Liver (tissue), 3 donors: ENCODE data around the gene NOD1.

Source experiments
- CTCF ChIP-seq: fragments of 150-350 bp; IDR thresholded peaks from 2 replicates; pipeline ENCODE4 v1.5.1; 2017; ENCODE audit warnings: improper control_type of control experiment, low read depth, low read length; ENCODE audit not compliant: missing input control
- JUND ChIP-seq, 2 donors: IDR thresholded peaks; 2 replicates each; pipeline ENCODE4 v1.6.1; 2016; ENCODE audit warnings: antibody characterized with exemption in 2 of 2
- RAD21 ChIP-seq, 2 donors: IDR thresholded peaks; 2 replicates each; pipeline ENCODE4 v1.6.1; 2016; ENCODE audit warnings: antibody characterized with exemption in 2 of 2, mild to moderate bottlenecking in 2 of 2
- SP1 ChIP-seq: IDR thresholded peaks from 2 replicates; pipeline ENCODE4 v1.6.1; 2018; ENCODE audit warnings: antibody characterized with exemption, mild to moderate bottlenecking
- TAF1 ChIP-seq: conservative IDR thresholded peaks from 2 replicates; pipeline ENCODE4 v1.6.1; 2016; ENCODE audit warnings: antibody characterized with exemption, mild to moderate bottlenecking
- TF ChIP-seq, protein P1 (sequence below): IDR thresholded peaks from 2 replicates; pipeline ENCODE4 v1.6.1; 2016; ENCODE audit warnings: antibody characterized with exemption
- TF ChIP-seq, protein P2 (sequence below): IDR thresholded peaks from 2 replicates; pipeline ENCODE4 v1.6.1; 2016; ENCODE audit warnings: antibody characterized with exemption
- donor health status: healthy.
- donor health status: healthy.

- no peak for TF ChIP-seq CTCF
- TF ChIP-seq, protein P1, sequence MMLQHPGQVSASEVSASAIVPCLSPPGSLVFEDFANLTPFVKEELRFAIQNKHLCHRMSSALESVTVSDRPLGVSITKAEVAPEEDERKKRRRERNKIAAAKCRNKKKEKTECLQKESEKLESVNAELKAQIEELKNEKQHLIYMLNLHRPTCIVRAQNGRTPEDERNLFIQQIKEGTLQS, result no peak
- TF ChIP-seq SP1, result no peak
- no peak for TF ChIP-seq TAF1
- TF ChIP-seq RAD21 (IDR thresholded peaks at IDR 0.05), result no peak
- no peak for TF ChIP-seq JUND (IDR thresholded peaks at IDR 0.05)
- TF ChIP-seq, protein P2, sequence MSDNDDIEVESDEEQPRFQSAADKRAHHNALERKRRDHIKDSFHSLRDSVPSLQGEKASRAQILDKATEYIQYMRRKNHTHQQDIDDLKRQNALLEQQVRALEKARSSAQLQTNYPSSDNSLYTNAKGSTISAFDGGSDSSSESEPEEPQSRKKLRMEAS, result no peak
Observed at GRCh38 chr7:30503274-30504212, 25.0 kb upstream of the NOD1 start.
